ENCODE measurements around the gene UBL7.

DNA sequence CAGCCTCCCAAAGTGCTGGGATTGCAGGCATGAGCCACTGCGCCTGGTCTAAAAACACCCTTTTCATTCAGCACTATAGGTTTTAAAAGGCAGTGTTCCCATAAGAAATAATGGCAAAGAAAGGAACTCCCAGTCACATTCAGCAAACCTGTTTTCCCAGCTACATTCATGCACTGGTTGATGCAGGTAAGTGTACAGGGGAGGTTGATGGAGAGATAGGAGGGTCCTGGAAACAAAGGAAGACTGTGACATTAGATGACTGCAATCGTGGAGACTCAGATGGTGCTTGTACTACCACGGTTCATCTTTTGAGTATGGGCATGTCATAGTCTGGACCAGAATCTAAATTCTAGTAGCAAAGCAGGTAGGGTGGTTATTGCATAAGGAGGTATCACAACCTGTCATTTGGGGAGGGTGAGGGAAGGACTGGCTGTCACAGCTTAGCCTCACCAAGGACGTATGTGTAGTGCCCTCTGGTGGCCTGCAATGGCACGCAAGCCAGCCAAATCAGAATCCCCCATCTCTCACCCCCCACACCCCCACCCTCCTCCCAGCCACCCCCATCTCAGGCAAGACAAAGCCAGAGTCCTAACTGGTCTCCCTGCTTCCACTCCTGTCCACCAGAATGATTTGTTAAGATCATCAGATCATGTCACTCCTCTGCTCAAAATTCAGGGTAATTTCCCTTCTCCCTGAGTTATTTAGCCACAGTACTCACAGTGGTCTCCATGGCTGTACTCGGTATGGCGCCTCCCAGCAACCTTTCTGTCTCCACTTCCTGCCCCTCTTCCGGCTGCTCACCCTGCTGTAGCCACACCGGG lies 28.8 kb upstream of the UBL7 start:
- TF ChIP-seq, protein P1, sequence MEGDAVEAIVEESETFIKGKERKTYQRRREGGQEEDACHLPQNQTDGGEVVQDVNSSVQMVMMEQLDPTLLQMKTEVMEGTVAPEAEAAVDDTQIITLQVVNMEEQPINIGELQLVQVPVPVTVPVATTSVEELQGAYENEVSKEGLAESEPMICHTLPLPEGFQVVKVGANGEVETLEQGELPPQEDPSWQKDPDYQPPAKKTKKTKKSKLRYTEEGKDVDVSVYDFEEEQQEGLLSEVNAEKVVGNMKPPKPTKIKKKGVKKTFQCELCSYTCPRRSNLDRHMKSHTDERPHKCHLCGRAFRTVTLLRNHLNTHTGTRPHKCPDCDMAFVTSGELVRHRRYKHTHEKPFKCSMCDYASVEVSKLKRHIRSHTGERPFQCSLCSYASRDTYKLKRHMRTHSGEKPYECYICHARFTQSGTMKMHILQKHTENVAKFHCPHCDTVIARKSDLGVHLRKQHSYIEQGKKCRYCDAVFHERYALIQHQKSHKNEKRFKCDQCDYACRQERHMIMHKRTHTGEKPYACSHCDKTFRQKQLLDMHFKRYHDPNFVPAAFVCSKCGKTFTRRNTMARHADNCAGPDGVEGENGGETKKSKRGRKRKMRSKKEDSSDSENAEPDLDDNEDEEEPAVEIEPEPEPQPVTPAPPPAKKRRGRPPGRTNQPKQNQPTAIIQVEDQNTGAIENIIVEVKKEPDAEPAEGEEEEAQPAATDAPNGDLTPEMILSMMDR (IDR thresholded peaks at IDR 0.05; ENCODE audit: low read depth, low read length, poor library complexity, severe bottlenecking): peak; percentile 77
- no peak for TF ChIP-seq EZH2phosphoT487 (IDR thresholded peaks at IDR 0.05; ENCODE audit: borderline replicate concordance, low read length)
